ENCODE measurements around the gene CLEC2A.

- TF ChIP-seq JUN (IDR thresholded peaks at IDR 0.05), result no peak
- TF ChIP-seq POLR2A (IDR thresholded peaks at IDR 0.05; ENCODE audit: low read length), result no peak
- TF ChIP-seq, protein P1, sequence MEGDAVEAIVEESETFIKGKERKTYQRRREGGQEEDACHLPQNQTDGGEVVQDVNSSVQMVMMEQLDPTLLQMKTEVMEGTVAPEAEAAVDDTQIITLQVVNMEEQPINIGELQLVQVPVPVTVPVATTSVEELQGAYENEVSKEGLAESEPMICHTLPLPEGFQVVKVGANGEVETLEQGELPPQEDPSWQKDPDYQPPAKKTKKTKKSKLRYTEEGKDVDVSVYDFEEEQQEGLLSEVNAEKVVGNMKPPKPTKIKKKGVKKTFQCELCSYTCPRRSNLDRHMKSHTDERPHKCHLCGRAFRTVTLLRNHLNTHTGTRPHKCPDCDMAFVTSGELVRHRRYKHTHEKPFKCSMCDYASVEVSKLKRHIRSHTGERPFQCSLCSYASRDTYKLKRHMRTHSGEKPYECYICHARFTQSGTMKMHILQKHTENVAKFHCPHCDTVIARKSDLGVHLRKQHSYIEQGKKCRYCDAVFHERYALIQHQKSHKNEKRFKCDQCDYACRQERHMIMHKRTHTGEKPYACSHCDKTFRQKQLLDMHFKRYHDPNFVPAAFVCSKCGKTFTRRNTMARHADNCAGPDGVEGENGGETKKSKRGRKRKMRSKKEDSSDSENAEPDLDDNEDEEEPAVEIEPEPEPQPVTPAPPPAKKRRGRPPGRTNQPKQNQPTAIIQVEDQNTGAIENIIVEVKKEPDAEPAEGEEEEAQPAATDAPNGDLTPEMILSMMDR (IDR thresholded peaks at IDR 0.05), result no peak
- TF ChIP-seq HOXB5 (CRISPR knock-in tag; IDR thresholded peaks at IDR 0.05), result no peak
- no peak for TF ChIP-seq RFX5 (IDR thresholded peaks at IDR 0.05)
Observed at GRCh38 chr12:9900930-9901329, 31.2 kb downstream of the CLEC2A start.
